ENCODE data around the gene SLC15A1. TPM values are rescaled to one million over a fixed set of nuclear protein-coding genes. Genes with fewer than 3 reads are reported as not detected.

Gene SLC15A1
- total RNA-seq, 1 donor from 2014 or later, result not detected

DNA sequence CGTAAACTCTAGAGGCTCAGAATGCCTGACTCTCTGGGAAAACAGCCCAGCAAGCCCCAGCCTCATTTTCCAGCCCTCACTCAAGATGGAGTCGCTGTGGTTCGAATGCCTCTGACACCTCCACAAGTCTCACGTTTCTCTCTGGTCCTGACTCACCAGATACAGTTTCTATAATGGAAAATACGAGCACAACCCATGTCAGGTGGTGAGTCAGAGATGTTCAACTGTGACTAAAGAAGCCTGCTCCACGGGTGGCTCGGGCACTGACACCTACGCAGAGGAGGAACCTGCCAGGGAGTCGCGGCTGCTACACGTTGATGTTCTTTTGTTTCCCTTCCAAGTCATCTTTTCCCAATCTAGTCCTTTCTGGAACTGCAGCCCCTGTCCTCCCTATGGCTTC lies 88.4 kb downstream of the SLC15A1 start:
- H3K4me1 Mint-ChIP-seq, result peaks cover 14% of the 10 kb centered on the region
- DNase-seq, result peak; percentile 73
- H3K36me3 Mint-ChIP-seq (ENCODE audit: low read depth), result no peaks in the 10 kb centered on the region
- peaks cover 18% of the 10 kb centered on the region for H3K27me3 Mint-ChIP-seq
- H3K4me3 Mint-ChIP-seq, result peak overlapping the region; percentile 5
- peak overlapping the region; percentile 82 for H3K27ac Mint-ChIP-seq
- H3K9me3 Mint-ChIP-seq, result no peaks in the 10 kb centered on the region
- intact Hi-C loops (cut with micrococcal nuclease), result loop anchor here (1.0 to 10.0 kb wide), 6 partner anchors 67 to 687 kb away; partner anchors contain the start of gene FARP1

- H3K4me3 Mint-ChIP-seq, result no peak overlapping the region
- H3K27ac Mint-ChIP-seq, result no peak overlapping the region
These were observed 94.3 kb downstream of the SLC15A1 start for GRCh38 chr13:98658131-98658530.

DNA sequence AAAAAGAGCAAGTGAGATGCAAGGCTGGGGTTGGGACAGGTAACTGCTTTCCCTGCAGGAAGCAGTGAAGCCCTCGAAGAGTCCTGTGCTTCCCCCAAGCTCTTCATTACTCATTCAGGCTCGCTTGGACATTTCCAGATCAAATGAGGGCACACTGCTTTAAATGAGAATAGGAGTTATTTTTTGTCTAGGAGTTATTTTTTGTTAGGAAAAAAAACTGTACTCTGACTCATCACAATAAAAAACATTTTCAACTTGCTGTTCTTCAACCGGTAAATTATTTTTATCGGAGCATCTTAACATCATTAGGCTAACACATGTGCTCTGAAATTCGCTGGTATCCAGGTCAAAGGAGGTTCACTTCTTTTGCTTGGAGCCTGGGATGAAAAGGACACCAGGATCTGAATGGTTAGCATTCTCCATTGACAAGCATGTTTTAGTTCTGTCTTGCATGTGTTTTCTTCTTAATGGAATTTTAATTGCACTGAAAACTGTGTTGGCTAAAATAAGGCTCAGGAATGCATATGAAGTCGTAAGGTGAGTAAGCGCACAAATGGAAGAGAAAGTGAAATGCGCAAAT lies 94.9 kb downstream of the SLC15A1 start:
- Mint-ChIP-seq H3K9me3 (no peaks in the 10 kb centered on the region), H3K4me1 (peaks cover 4% of the 10 kb centered on the region), H3K27me3 (peaks cover 3% of the 10 kb centered on the region), H3K27ac (no peak overlapping the region), H3K4me3 (no peak overlapping the region), H3K36me3 (ENCODE audit: low read depth) (no peaks in the 10 kb centered on the region)
- DNase-seq, result no peak
- intact Hi-C loops (cut with micrococcal nuclease), result no loop called here

More at GRCh38 chr13:98658131-98658530, 94.3 kb downstream of the SLC15A1 start:
- Mint-ChIP-seq H3K9me3 (no peaks in the 10 kb centered on the region), H3K36me3 (ENCODE audit: low read depth) (no peaks in the 10 kb centered on the region), H3K27me3 (peaks cover 3% of the 10 kb centered on the region), H3K4me1 (peaks cover 2% of the 10 kb centered on the region)
- intact Hi-C loops (cut with micrococcal nuclease), result no loop called here
- no peak for DNase-seq

DNA sequence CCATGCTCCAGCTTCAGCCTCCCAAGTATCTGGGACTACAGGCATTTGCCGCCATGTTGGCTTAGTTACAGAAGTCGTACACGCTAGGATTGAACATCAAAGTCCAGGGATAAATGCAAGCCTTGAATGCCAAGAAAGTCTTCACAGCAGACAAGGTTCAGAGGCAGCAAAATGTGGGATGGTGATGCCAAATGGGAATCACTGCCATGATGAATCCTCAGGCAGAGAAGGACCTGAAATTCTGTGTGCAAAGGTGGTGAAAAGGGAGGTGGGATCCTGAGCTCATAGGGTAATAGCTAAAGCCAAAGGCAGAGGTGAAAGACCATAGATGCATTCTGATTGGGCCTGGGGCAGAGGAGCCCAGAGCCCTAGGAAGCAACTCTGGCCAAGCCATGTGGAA lies 96.2 kb downstream of the SLC15A1 start:
- H3K9me3 Mint-ChIP-seq, result no peaks in the 10 kb centered on the region
- H3K27ac Mint-ChIP-seq, result no peak overlapping the region
- H3K4me1 Mint-ChIP-seq, result peaks cover 4% of the 10 kb centered on the region
- no peaks in the 10 kb centered on the region for H3K27me3 Mint-ChIP-seq
- no peaks in the 10 kb centered on the region for H3K36me3 Mint-ChIP-seq (ENCODE audit: low read depth)
- DNase-seq, result no peak
- H3K4me3 Mint-ChIP-seq, result no peak overlapping the region
- intact Hi-C loops (cut with micrococcal nuclease), result no loop called here

GRCh38 chr13:98653463-98653985 lies 98.9 kb downstream of the SLC15A1 start:
- Mint-ChIP-seq H3K36me3 (ENCODE audit: low read depth) (no peaks in the 10 kb centered on the region), H3K27ac (no peak overlapping the region), H3K4me1 (peaks cover 4% of the 10 kb centered on the region), H3K9me3 (no peaks in the 10 kb centered on the region), H3K27me3 (peaks cover 5% of the 10 kb centered on the region), H3K4me3 (no peak overlapping the region)
- DNase-seq, result peak; percentile 91
- intact Hi-C loops (cut with micrococcal nuclease), result loop anchor here (1.0 kb wide), 1 partner anchor 208 kb away; no protein-coding TSS in a partner anchor

GRCh38 chr13:98652721-98653462 lies 99.6 kb downstream of the SLC15A1 start:
- H3K36me3 Mint-ChIP-seq (ENCODE audit: low read depth), result no peaks in the 10 kb centered on the region
- intact Hi-C loops (cut with micrococcal nuclease), result loop anchor here (1.0 kb wide), 1 partner anchor 208 kb away; no protein-coding TSS in a partner anchor
- H3K9me3 Mint-ChIP-seq, result no peaks in the 10 kb centered on the region
- no peak overlapping the region for H3K27ac Mint-ChIP-seq
- DNase-seq, result no peak
- H3K4me1 Mint-ChIP-seq, result peaks cover 4% of the 10 kb centered on the region
- no peak overlapping the region for H3K4me3 Mint-ChIP-seq
- peaks cover 6% of the 10 kb centered on the region for H3K27me3 Mint-ChIP-seq

DNA sequence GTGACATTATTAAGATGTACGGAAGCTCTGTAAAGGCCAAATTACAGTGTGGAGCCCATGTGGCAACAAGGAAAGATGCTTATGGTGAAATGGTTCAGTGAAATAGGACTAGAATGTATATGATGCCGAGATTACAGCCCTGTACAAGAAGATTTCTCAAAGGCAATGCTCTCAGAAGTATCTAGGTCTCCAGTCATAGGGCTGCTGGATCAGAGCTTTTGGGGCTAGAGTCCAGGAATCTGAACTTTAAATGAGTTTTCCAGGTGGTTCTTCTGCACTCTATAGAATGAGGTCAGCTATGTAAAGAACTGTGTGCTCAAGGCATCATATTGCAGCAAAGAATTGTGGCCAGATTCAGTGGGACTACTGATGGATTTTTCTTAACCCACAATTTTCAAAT lies 100.2 kb downstream of the SLC15A1 start:
- H3K27me3 Mint-ChIP-seq, result peaks cover 6% of the 10 kb centered on the region
- H3K4me1 Mint-ChIP-seq, result peaks cover 4% of the 10 kb centered on the region
- intact Hi-C loops (cut with micrococcal nuclease), result no loop called here
- H3K27ac Mint-ChIP-seq, result no peak overlapping the region
- H3K4me3 Mint-ChIP-seq, result no peak overlapping the region
- no peak for DNase-seq
- H3K9me3 Mint-ChIP-seq, result no peaks in the 10 kb centered on the region
- H3K36me3 Mint-ChIP-seq (ENCODE audit: low read depth), result no peaks in the 10 kb centered on the region

- intact Hi-C loops (cut with micrococcal nuclease), result no loop called here
These were observed 100.7 kb downstream of the SLC15A1 start for GRCh38 chr13:98651744-98652143.

GRCh38 chr13:98650396-98651107 lies 101.9 kb downstream of the SLC15A1 start:
- H3K4me3 Mint-ChIP-seq, result no peak overlapping the region
- no peaks in the 10 kb centered on the region for H3K9me3 Mint-ChIP-seq
- DNase-seq, result no peak
- no peak overlapping the region for H3K27ac Mint-ChIP-seq
- H3K36me3 Mint-ChIP-seq (ENCODE audit: low read depth), result no peaks in the 10 kb centered on the region
- intact Hi-C loops (cut with micrococcal nuclease), result no loop called here
- H3K4me1 Mint-ChIP-seq, result peaks cover 4% of the 10 kb centered on the region
- H3K27me3 Mint-ChIP-seq, result peaks cover 9% of the 10 kb centered on the region

More at GRCh38 chr13:98651744-98652143, 100.7 kb downstream of the SLC15A1 start:
- H3K27me3 Mint-ChIP-seq, result peaks cover 6% of the 10 kb centered on the region
- DNase-seq, result no peak
- H3K9me3 Mint-ChIP-seq, result no peaks in the 10 kb centered on the region
- no peaks in the 10 kb centered on the region for H3K36me3 Mint-ChIP-seq (ENCODE audit: low read depth)
- no peak overlapping the region for H3K4me3 Mint-ChIP-seq
- H3K4me1 Mint-ChIP-seq, result peaks cover 4% of the 10 kb centered on the region
- H3K27ac Mint-ChIP-seq, result no peak overlapping the region

GRCh38 chr13:98649861-98650260 lies 102.6 kb downstream of the SLC15A1 start:
- no peaks in the 10 kb centered on the region for H3K9me3 Mint-ChIP-seq
- H3K36me3 Mint-ChIP-seq (ENCODE audit: low read depth), result no peaks in the 10 kb centered on the region
- H3K27me3 Mint-ChIP-seq, result peaks cover 12% of the 10 kb centered on the region
- no peak for DNase-seq
- no peak overlapping the region for H3K4me3 Mint-ChIP-seq
- intact Hi-C loops (cut with micrococcal nuclease), result no loop called here
- H3K4me1 Mint-ChIP-seq, result peaks cover 4% of the 10 kb centered on the region
- H3K27ac Mint-ChIP-seq, result no peak overlapping the region

DNA sequence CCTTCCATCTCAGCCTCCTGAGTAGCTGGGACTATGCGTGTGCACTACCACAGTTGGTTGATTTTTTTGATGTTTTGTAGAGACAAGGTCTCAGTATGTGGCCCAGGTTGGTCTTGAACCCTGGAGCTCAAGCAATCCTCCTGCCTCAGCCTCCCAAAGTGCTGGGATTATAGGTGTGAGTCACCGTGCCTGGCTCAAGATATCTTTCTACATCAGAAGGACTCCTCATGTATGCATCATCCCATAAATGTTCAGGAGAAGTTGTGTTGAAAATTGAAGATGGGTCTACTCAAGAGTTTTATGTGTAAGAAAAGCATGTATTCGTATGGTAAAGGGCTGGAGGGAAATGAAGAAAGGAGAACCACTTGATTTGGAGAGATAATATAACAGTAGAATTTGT lies 103.8 kb downstream of the SLC15A1 start:
- Mint-ChIP-seq H3K4me1 (peaks cover 4% of the 10 kb centered on the region), H3K4me3 (no peak overlapping the region), H3K27me3 (peaks cover 17% of the 10 kb centered on the region), H3K27ac (no peak overlapping the region), H3K9me3 (no peaks in the 10 kb centered on the region), H3K36me3 (ENCODE audit: low read depth) (no peaks in the 10 kb centered on the region)
- no peak for DNase-seq
- intact Hi-C loops (cut with micrococcal nuclease), result no loop called here

DNA sequence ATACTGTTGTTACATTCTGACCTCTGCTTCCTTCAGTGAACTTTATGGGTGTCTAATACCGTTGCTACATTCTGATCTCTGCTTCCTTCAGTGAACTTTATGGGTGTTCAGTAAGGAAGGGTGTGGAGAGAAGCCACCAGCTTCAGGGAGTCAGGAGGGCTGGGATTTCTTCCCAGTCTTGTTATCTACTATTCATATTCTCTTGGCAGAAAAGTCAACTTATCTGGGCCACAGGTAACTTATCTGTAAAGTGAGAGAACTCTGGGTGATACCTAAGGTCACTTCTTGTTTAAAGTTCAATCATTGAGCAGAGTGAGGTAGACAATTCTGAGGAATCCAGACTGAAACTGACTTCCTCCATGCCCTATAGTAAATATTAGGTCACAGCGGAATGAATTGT lies 104.3 kb downstream of the SLC15A1 start:
- H3K9me3 Mint-ChIP-seq, result no peaks in the 10 kb centered on the region

GRCh38 chr13:98647121-98647520 lies 105.4 kb downstream of the SLC15A1 start:
- Mint-ChIP-seq H3K27ac (no peak overlapping the region), H3K36me3 (ENCODE audit: low read depth) (no peaks in the 10 kb centered on the region), H3K9me3 (no peaks in the 10 kb centered on the region), H3K4me1 (no peaks in the 10 kb centered on the region), H3K4me3 (no peak overlapping the region), H3K27me3 (peaks cover 20% of the 10 kb centered on the region)
- DNase-seq, result no peak
- intact Hi-C loops (cut with micrococcal nuclease), result no loop called here

More for the DNA sequence above, 104.3 kb downstream of the SLC15A1 start:
- H3K27me3 Mint-ChIP-seq, result peaks cover 20% of the 10 kb centered on the region
- no peaks in the 10 kb centered on the region for H3K36me3 Mint-ChIP-seq (ENCODE audit: low read depth)
- no peak for DNase-seq
- H3K4me3 Mint-ChIP-seq, result no peak overlapping the region
- peaks cover 1% of the 10 kb centered on the region for H3K4me1 Mint-ChIP-seq
- intact Hi-C loops (cut with micrococcal nuclease), result no loop called here
- H3K27ac Mint-ChIP-seq, result no peak overlapping the region

DNA sequence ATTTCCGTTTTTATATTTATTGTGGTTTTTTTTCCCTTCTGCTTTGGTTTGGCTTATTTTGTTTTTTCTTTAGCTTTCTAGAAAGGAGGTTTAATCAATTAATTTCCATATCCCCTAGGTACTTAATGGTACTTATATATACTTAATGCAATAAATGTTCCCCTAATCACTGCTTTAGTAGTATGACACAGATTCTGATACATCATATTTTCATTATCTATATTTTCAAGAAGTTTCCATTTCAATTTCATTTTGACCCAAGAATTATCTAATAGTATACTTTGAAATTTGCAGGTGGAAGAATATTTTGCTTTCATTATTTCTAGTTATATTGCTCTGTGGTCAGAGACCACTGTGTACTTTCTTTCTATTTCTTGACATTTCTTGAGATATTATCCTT lies 109.0 kb downstream of the SLC15A1 start:
- Mint-ChIP-seq H3K4me3 (no peak overlapping the region), H3K4me1 (no peaks in the 10 kb centered on the region), H3K9me3 (no peaks in the 10 kb centered on the region), H3K27me3 (peaks cover 18% of the 10 kb centered on the region), H3K36me3 (ENCODE audit: low read depth) (no peaks in the 10 kb centered on the region), H3K27ac (no peak overlapping the region)
- intact Hi-C loops (cut with micrococcal nuclease), result no loop called here
- DNase-seq, result no peak
